Midbrain (tissue), 1 donor: ENCODE measurements around the gene TARS3.
A peak's percentile ranks its signal among the peaks of the same experiment; 100 is the strongest.
"Not testable (repeated sequence)": the region's sequence is repeated elsewhere in the genome, so short reads cannot be mapped to it uniquely, and the experiment has no call there.

Source experiments
- DNase-seq: peaks from one replicate; lab custom pipeline; 2025; lab: John Stamatoyannopoulos, UW

TARS3 gene

DNA sequence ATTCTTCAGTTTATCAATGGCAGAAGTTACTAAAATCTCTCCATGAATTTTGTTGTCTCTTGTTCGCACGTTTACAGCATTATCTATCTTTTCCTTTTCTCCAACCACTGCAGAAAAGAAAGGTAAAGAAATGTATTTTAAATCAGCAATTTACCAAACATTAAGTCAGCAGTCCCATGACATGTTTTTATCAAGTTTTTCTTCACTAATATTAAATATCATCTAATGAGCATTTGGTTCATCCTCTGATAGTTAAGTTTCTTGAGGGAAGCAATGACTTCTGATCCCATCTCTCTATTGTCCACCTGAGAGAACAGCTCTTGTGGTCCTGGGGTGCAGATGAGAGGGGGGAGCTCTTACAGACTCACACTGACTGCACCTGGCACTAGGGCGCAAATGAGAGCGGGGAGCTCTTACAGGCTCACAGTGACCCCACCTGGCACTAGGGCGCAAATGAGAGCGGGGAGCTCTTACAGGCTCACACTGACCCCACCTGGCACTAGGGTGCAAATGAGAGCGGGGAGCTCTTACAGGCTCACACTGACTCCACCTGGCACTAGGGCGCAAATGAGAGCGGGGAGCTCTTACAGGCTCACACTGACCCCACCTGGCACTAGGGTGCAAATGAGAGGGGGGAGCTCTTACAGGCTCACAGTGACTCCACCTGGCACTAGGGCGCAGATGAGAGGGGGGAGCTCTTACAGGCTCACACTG is 69.5 kb downstream of the TARS3 start:
- not testable (repeated sequence) for DNase-seq

DNA sequence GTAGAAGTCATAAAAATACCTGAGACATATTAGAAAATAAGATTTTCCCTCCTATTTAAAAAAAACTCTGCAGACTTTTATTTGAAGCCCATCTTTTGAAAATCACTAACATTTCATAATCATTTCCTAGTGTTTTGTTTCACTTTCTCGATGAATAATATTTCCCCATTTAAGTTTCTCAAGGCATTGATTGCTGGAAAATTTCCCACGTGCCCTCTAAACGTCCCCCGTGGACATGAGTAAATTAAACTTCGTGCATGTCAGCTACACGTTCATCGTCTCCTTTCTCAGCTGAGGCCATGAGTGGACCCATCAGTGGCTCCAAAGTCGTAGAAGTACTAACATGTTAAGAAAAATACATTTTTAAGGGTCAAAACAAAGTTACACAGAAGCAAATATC is 70.1 kb downstream of the TARS3 start:
- DNase-seq = no peak

DNA sequence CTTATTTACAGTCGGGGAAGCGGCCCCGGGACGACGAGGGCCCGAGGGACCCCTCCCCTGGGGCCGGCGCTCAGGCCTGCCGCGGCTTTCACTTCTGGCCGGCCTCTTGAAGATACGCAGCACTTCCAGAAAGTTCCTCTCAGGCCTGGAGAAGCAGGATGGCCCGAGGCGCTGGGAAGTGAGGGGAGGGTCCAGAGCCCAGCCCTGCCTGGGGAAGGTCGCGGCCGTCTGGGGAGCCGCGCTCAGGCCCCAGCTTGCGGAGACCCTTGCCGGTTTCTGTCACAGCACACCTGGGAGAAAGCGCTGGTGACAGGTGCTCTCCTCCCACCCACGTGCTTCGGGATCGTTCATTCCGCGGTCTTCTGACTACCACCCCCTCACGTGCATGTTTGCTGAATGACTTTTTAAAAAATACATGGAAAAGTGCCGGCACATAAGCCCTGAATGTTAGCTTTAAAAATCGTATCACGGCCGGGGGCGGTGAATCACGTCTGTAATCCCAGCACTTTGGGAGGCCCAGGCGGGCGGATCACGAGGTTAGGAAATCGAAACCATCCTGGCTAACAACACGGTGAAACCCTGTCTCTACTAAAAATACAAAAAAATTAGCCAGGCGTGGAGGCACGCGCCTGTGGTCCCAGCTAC is 71.4 kb downstream of the TARS3 start:
- DNase-seq = no peak

DNA sequence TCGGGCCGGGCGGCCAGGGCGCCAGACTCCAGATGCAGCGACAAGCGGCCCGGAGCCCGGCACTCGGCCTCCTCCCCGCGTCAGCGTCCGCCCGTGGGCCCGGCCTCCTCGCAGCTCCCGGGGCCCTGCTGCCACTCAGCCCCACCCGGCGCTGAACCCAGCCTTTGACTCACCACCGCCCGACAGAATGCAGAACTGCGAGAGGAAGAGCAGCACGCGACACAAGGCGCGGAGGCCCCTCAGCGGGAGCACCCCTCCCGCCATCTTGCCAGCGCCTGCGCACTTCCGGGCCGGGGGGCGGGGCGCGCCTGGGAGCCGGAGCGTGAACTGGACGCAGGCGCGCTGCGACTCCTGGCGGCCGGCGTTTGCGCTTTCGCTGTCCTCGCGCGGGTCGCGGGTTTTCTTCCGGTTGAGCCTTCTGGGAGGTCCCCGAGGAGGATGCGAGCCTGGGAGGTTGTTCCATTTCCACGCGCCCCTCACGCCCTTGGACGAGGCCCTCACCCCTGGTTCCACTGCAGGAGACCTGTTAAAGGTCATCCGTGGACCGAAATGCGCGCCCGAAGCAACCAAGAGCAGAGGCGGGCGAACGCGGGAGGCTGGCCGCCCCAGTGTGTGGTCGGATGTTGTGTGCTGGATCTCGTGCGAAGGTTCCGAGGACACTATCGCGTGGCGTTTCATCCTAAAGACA is 72.0 kb downstream of the TARS3 start, which contains the start of gene TM2D3:
Gene TM2D3, minus strand, starts transcription at position 284 of the 688 bp plus-strand sequence. Its CDS starts 20 bp downstream, at position 264.
- DNase-seq = peak; percentile 92

DNA sequence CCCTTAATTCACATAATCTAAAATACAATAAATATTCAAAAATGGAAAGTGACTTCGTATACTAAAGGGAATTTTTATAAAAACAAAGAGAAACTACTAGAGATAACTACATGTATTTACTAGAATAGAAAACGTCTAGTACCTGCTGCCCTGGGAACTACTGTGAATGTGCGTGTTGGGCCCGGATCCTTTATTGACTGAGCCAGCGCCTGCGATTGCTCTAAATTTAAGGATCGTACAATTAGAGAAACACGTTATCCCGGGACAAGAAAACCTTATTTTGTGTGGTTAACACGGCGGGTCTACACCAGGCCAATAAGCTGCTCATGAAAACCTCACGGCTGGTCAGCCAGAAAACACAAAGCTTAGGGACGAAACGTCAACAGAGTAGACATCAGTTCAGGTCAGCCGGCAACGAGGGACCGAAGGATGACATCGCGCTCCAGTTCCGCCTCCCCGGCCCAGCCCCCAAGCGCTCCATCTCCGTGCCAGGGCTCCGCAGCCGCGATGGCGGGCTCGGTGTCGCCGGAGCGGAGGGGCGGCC is 72.6 kb downstream of the TARS3 start:
- no peak for DNase-seq

DNA sequence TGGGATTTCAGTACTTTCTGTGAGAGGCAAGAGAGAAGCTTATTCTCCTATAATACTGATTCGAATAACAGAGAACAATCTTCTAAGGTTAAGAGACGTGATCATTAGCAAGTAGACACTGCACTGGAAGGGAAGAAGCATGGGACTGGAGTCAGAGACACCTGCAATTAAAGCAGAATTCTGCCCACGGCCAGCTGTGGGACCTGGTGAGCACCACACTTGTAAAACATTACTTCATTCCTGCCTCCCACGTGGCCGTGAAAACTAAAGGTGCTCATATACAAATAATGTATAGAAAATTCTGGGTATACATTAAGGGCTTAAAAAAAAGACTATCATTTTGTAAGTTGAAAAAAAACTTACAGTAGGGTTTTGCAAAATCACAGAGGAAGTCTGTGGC is 74.1 kb downstream of the TARS3 start:
- no peak for DNase-seq

DNA sequence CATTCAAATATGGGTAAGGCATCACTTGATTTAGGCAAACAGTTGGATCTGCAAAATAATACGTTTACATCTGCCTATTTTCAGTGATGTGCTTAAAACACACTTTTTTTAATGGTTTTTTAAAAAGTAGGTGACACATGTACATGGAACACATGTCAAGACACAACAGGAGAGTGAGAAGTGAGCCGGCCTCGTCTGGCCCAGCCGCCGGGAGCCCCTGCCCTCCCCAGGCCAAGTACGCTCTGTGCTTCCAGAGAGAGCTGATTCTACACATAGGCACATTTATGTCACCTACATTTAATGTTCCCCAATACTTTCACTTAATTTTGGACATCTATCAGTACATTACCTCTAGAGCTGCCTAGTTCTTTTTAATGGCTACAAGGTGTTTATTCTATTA is 75.9 kb downstream of the TARS3 start:
- DNase-seq = no peak

DNA sequence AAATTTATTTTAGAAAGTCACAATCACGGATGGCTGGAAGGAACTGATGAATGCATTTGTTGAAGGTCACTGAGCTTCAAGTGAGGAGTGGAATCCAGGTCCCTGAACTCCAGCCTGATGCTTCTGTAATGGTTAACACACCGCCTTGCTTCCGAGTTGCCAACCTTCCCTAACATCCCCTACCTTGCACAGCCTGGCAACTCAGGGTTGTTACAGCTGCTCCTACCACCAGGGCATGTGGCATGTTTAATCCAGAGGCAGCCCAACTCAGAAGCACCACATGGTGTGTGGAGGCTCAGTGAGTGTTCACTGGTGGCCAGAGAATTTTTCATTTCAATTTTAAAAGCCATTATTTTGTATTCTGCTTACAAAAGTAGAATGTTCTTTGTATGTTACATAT is 77.0 kb downstream of the TARS3 start:
- DNase-seq = no peak

DNA sequence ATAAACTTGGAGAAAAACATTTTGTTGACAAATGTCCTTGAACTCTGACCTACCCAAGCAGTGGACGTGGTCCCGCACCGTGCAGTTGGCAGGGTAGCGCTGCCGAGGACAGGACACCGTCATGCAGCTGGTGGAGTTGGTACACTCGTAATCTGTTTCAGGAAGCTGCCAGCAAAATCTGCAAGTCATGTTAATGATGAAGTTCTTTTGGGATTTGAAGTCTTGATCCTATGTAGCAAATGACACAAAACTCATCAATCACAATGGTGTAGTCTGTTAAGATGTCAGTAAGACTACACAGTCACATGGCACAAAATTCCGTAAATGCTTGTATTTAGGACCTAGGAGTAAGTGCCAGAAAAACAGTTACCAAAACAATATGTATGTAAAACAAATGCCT is 77.6 kb downstream of the TARS3 start:
- DNase-seq = no peak

DNA sequence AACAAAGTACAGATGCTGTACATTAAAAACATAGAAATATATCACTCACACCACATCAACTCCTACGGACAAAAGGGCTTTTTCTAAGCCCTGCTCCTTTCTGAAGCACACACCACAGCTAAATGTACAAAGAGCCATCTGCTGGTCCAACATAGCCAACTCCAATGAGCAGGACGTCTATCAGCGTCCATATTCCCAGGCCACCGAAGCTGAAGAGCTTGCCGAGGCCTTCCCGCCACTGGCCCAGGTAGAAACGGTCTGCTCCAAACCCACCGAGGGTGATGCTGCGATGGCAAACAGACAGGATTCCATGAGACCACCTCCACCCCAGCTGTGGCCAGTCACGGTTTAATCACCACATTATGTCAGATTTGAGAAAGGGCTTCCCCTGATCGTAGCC is 81.9 kb downstream of the TARS3 start:
- DNase-seq = peak; percentile 51

DNA sequence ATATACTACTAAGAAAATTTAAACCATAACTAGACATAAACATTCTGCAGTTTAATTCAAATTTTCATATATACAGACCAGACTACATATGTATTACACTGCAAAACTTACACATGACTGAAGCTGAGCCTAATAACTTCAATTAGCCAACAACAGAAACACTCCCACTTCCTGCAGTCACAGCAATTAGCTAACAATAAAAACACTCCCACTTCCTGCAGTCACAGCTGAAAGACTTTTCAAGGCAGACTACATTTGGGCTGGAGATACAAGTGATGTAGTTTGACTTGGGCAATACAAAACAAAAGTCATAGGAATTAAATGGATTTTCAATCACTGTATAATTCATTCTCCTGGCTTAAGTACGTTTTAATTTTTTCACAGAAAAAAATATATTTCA is 82.4 kb downstream of the TARS3 start:
- no peak for DNase-seq

DNA sequence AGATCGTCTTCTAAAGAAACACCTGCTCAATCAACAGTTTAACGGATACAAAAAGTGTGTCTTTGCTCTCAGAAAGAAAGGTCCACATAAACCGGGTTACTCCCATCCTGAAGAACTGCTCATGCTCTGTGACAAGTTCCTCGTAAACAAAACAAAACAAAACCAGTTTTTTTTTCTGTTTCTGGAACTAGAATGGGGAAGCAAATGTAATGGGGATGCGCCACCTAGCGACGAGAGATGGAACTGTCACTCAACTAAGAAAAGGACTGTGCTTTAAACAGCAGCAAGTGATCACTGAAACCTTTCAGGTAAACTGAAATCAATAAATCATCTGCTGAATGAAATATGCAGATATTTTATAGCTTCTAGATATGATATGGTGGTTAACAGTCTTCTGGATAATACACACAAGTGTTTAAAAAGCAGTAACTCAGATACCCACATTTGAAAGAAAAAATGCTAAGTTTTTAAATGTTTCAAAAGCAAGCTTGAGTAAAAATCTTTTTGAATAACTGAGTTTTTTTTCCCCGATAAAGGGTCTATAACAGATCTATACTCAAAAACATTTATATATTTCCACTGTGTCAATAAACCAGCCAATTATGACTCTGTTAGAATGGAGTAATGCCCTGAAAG is 83.0 kb downstream of the TARS3 start:
- DNase-seq = peak; percentile 79

DNA sequence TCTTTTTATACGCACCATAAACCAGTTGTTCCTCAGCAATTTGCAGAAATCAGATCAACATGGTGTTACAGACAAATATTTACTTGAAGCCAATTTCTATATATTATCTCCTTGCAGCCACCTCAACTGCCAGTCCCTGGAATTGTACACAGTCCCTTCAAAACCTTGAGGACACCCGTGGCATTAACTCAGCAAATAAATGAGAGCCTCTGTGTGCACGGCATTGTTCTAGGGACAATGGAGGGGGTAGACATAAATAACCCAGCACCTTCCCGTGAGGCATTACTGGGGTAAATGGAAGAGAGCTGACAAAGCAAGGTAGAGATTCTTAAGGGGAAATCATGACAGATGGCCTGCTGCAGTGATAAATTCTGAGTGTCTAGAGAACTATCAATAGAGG is 84.6 kb downstream of the TARS3 start:
- DNase-seq = no peak

DNA sequence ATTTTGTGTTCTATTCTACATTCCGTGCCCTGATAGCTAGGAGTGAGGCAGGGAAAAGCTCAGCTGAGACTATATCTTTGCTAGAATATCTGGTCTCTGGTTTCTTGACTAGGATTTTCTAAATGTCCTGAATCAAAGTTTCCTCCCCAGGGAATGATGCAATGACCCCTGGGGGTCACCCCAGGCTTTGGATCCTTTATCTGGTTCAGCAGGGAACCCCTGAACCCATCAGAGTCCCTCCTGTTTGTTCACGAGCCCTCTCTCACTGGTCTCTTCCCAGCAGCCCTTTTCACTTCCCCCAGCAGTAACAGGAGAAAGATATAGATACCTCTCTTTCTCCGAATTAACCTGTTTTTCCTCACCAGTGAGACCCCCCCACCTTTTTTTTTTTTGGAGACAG is 86.4 kb downstream of the TARS3 start:
- DNase-seq = no peak

DNA sequence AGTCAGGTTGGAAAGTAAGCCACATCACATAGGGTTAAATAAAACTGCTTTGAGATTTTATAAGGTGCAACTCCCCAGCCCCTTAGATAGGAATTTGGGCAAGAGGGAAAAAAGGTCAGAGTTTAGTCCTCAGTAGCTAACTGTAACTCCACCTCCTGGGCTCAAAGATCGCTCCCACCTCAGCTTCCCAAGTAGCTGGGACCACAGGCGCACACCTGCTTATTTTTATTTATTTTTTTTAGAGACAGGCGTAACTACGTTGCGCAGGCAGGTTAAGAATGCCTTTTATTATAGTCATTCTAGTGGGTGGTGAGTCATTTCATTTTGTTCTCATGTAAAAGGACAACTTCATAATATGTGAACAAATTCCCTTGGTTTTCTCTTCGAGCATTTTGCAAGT is 86.8 kb downstream of the TARS3 start:
- DNase-seq = no peak

DNA sequence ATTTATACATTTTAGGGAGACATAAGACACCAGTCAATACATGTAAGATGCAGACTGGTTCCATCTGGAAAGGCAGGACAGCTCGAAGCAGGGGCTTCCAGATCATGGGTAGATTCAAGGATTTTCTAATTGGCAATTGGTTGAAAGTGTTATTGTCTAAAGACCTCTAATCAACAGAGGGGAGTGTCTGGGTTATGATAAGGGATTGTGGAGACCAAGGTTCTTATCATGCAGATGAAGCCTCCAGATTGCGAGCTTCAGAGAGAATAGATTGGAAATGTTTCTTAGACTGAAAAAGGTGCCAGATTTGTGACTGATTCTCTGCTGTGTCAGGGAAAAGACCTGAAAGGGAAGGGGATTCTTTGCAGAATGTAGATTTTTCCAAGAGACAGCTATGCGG is 87.2 kb downstream of the TARS3 start:
- no peak for DNase-seq

DNA sequence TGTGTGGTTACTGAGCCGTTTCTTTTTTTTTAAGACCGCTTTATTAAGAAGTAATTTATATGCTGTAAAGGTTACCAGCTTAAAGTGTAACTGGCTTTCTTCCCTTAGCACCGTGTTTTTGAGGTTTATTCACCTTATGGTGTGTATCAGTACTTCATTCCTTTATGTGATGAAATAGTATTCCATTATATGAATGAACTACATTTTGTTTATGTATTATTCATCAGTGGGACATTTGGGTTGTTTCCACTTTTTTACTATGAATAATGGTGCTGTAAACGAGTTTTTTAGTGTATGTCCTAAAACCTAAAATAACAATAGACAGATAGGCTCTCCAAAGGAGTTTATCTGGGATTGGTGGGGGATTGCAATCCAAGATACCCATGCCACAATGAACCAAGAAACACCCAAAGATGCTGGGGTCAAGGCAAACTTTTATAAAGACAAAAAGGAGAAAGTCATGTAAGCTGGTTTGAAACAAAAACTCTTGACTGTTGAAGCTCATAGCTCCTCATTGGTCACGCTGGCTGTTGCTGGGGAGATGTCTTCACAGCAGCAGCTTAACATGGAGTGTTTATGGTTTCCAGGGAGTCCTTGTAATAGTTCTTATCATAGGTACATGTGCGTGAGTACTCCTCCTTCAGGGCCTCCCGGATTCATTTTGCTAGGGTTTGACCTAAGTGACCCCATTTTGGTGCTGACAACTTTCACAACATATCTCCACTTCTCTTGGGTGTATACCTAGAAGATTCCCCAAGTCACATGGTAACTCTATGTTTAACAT is 88.1 kb downstream of the TARS3 start:
- no peak for DNase-seq

DNA sequence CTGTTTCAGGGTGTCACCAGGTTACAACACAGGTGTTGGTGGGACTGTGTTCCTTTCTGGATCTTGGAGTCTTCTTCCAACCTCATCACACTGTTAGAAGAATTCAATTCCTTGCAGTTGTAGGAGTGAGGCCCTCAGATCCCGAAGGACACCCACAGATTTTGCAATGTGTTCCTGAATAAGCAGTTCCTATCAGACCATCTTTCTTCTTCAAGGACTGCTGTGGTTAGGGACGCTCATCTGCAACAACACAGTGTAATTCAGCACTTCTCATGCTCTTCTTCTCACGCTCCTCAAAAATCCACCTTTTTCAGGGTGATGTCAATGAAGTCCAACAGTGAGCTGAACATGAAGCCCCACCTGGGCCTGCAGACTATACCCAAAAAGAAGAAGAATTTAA is 90.9 kb downstream of the TARS3 start:
- DNase-seq = no peak

DNA sequence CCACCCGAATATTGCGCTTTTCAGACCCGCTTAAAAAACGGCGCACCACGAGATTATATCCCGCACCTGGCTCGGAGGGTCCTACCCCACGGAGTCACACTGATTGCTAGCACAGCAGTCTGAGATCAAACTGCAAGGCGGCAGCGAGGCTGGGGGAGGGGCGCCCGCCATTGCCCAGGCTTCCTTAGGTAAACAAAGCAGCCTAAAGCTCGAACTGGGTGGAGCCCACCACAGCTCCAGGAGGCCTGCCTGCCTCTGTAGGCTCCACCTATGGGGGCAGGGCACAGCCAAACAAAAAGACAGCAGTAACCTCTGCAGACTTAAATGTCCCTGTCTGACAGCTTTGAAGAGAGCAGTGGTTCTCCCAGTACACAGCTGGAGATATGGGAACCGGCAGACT is 97.5 kb downstream of the TARS3 start:
- not testable (repeated sequence) for DNase-seq

DNA sequence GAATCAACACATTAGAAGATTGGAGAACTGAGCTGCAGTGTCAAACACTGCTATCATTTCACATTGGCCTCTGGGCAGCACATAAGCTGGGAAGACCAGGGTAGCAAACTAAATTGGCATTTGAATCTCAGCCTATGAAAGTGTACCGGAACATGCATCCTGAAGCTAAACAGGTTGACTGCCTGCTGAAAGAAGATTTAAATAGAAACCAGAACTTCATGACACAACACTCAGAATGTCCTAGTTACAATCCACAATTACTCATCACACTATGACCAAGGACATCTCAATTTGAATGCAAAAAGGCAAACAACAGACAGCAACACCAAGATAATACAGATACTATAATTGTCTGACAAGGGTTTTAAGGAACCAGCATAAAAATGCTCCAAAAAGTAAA is 98.3 kb downstream of the TARS3 start:
- DNase-seq = no peak

DNA sequence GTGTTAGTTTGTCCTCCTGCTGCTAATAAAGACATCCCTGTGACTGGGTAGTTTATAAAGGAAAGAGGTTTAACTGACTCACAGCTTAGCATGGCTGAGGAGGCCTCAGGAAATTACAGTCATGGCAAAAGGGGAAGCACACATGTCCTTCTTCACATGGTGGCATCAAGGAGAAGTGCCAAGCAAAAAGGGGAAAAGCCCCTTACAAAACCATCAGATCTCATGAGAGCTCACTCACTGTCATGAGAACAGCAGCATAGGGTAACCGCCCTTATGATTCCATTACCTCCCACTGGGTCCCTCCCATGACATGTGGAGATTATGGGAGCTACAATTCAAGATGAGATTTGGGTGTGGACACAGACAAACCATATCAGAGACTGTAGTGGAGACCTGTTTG is 99.1 kb downstream of the TARS3 start:
- DNase-seq = no peak
